GM18502 (cell line): ENCODE results near the gene ZC3H7A.

ENCODE experiments used
- ATAC-seq: cut with Tn5 transposase; IDR thresholded peaks from one replicate; pipeline ENCODE4 v1.9.1; 2021; ENCODE audit warnings: mild to moderate bottlenecking; ENCODE audit not compliant: unreplicated experiment, poor library complexity

Gene ZC3H7A

GRCh38 chr16:11742093-11742535 lies 54.9 kb downstream of the ZC3H7A start:
- ATAC-seq = peak; percentile 27

- no peak for ATAC-seq
These were observed 56.5 kb downstream of the ZC3H7A start for GRCh38 chr16:11740567-11740966.

GRCh38 chr16:11738742-11739544 lies 58.1 kb downstream of the ZC3H7A start:
- no peak for ATAC-seq

- no peak for ATAC-seq
These were observed 59.3 kb downstream of the ZC3H7A start for GRCh38 chr16:11737713-11738112.

- no peak for ATAC-seq
These were observed 60.2 kb downstream of the ZC3H7A start for GRCh38 chr16:11736903-11737302.

- ATAC-seq = no peak
These were observed 61.3 kb downstream of the ZC3H7A start for GRCh38 chr16:11735787-11736186.

- no peak for ATAC-seq
These were observed 62.4 kb downstream of the ZC3H7A start for GRCh38 chr16:11734653-11735043.

- no peak for ATAC-seq
These were observed 62.9 kb downstream of the ZC3H7A start for GRCh38 chr16:11734025-11734652.

GRCh38 chr16:11731222-11731621 lies 65.8 kb downstream of the ZC3H7A start:
- no peak for ATAC-seq

GRCh38 chr16:11729787-11730186 lies 67.3 kb downstream of the ZC3H7A start:
- no peak for ATAC-seq

GRCh38 chr16:11727796-11728543 lies 69.1 kb downstream of the ZC3H7A start:
- no peak for ATAC-seq

- no peak for ATAC-seq
These were observed 71.0 kb downstream of the ZC3H7A start for GRCh38 chr16:11726008-11726407.

GRCh38 chr16:11725457-11725856 lies 71.6 kb downstream of the ZC3H7A start:
- ATAC-seq = no peak

GRCh38 chr16:11722468-11722808 lies 74.6 kb downstream of the ZC3H7A start:
- no peak for ATAC-seq

GRCh38 chr16:11721781-11722467 lies 75.1 kb downstream of the ZC3H7A start:
- no peak for ATAC-seq

- no peak for ATAC-seq
These were observed 77.3 kb downstream of the ZC3H7A start for GRCh38 chr16:11719762-11720161.

GRCh38 chr16:11719171-11719570 lies 77.9 kb downstream of the ZC3H7A start:
- ATAC-seq = no peak

- no peak for ATAC-seq
These were observed 79.2 kb downstream of the ZC3H7A start for GRCh38 chr16:11717811-11718210.

- no peak for ATAC-seq
These were observed 80.7 kb downstream of the ZC3H7A start for GRCh38 chr16:11716336-11716735.

- ATAC-seq = no peak
These were observed 81.7 kb downstream of the ZC3H7A start for GRCh38 chr16:11715246-11715947.
